HUES48 (cell line): ENCODE results near the gene CSNK1G1.
A peak's percentile ranks its signal among the peaks of the same experiment; 100 is the strongest.

Source experiments
- H3K27ac ChIP-seq: one replicate; pipeline ENCODE4 v1.7.0; 2013; ENCODE audit warnings: low read depth, low read length, inconsistent platforms
- H3K27me3 ChIP-seq: 2 replicates; pipeline ENCODE4 v1.6.1; 2013; ENCODE audit warnings: mild to moderate bottlenecking, low read length; ENCODE audit not compliant: control insufficient read depth, insufficient read depth
- H3K36me3 ChIP-seq: 2 replicates; pipeline ENCODE4 v1.6.1; 2013; ENCODE audit warnings: low read length; ENCODE audit not compliant: control insufficient read depth, insufficient read depth
- H3K4me1 ChIP-seq: 2 replicates; pipeline ENCODE4 v1.6.1; 2013; ENCODE audit warnings: mild to moderate bottlenecking, low read length; ENCODE audit not compliant: control insufficient read depth, insufficient read depth
- H3K4me3 ChIP-seq: 2 replicates; pipeline ENCODE4 v1.5.1; 2013; ENCODE audit warnings: mild to moderate bottlenecking, low read depth, low read length
- H3K9ac ChIP-seq: 2 replicates; pipeline ENCODE4 v1.6.1; 2013; ENCODE audit warnings: mild to moderate bottlenecking, low read depth, low read length, moderate library complexity
- H3K9me3 ChIP-seq: 2 replicates; pipeline ENCODE4 v1.6.1; 2013; ENCODE audit warnings: low read length; ENCODE audit not compliant: control insufficient read depth, insufficient read depth

Gene CSNK1G1

DNA sequence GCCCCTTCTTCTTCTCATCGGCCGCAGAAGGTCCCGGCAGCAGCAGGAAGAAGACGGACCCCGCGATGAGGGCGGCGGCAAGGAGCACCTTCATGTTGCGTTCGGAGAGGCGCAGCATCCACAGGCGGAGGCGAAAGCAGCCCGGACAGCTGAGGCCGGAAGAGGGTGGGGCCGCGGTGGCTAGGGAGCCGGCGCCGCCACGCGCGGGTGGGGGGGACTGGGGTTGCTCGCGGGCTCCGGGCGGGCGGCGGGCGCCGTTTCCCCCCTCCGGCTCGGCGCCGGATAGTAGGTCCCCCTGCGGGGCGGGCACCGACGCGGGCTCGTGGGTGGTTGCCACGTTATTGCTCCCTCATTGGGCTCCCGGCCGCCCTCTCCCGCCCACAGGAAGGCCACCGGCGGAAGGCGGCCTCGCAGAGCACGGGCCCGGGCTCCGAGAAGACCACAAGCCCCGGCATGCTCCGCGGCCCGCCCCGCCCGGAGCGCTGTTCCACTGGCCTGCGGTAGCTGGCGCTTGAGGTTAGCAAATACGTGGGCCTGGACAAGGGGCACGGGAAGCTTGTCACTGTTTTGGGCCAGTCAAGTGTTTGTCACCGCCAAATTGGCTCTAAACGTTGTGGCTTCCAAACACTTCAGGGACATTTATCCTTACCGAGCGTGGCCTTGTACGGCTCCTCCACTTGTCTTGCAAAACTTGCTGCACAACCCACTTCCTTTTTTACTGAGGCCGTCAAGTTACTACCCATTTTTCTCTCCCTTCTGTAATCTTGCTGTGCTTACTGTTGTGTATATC, 192.9 kb downstream of the CSNK1G1 start, which contains the start of gene PPIB:
PPIB (minus strand) TSS at position 154 of the 790 bp plus-strand sequence; CDS start at position 118, 36 bp downstream.
- Histone ChIP-seq H3K4me3 (peak within 1 kb of the TSS; percentile 89), H3K9me3 (no peaks in the 10 kb centered on the region), H3K27ac (peak within 1 kb of the TSS; percentile 86), H3K27me3 (no peaks in the 10 kb centered on the region), H3K9ac (peak within 1 kb of the TSS; percentile 86), H3K36me3 (peaks cover 29% of the 10 kb centered on the region), H3K4me1 (peaks cover 16% of the 10 kb centered on the region)

DNA sequence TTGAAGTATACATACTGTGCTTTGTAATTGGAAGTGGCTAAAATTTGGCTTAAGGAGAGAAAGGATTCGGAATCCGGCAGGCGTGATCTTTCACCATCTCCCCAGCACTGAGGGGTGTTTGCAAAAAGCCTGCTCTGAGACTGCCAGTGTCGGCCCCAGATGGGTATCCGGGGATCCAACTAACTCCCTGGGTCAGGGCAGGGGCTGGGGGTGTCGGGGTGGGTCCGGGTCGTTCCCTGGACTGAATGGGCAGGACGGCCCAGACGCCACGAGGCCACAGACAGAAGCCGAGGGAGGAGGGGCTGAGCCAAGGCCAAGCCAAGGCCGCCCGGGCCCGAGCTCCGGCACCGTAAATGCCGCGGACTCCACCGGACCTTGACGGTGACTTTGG, 193.5 kb downstream of the CSNK1G1 start:
- Histone ChIP-seq H3K4me3 (peak overlapping the region; percentile 89), H3K27ac (peak overlapping the region; percentile 86)

DNA sequence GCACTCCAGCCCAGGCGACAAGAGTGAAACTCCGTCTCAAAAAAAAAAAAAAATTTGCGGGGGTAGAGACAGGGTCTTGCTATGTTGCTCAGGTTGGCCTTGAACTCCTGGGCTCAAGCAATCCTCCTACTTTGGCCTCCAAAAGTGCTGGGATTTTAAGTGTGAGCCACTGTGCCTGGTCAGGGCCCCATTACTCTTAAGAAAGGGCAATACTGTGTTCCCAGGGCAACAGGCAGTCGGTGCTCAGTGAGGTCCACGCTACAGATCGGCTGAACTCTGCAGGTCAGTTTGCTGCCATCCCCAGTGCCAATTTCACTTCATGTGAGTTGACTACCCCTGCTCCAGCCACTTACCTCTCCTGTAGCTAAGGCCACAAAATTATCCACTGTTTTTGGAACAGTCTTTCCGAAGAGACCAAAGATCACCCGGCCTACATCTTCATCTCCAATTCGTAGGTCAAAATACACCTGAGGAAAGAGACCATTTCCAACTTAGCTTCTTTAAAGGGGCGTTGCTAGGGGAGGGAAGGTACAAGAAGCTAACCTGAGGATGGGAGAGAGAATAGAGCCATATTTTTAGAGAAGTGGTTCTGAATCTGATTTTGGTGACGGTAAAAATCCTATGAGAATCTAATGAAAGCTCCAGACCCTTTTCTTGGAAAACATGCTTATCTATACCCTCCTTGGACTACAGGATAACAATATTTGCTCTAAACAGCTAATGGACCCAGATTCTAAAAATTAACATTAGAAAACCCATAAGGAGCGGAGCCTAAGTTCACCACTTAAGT, 194.1 kb downstream of the CSNK1G1 start:
- Histone ChIP-seq H3K4me3 (peak overlapping the region; percentile 89), H3K9ac (peak overlapping the region; percentile 86), H3K27ac (peak overlapping the region; percentile 86), H3K27me3 (no peaks in the 10 kb centered on the region), H3K9me3 (no peaks in the 10 kb centered on the region), H3K4me1 (peaks cover 16% of the 10 kb centered on the region), H3K36me3 (peaks cover 40% of the 10 kb centered on the region)

More for the DNA sequence above, 193.5 kb downstream of the CSNK1G1 start:
- no peaks in the 10 kb centered on the region for H3K9me3 ChIP-seq
- peaks cover 16% of the 10 kb centered on the region for H3K4me1 ChIP-seq
- H3K27me3 ChIP-seq = no peaks in the 10 kb centered on the region
- H3K9ac ChIP-seq = peak overlapping the region; percentile 86
- H3K36me3 ChIP-seq = peaks cover 34% of the 10 kb centered on the region

DNA sequence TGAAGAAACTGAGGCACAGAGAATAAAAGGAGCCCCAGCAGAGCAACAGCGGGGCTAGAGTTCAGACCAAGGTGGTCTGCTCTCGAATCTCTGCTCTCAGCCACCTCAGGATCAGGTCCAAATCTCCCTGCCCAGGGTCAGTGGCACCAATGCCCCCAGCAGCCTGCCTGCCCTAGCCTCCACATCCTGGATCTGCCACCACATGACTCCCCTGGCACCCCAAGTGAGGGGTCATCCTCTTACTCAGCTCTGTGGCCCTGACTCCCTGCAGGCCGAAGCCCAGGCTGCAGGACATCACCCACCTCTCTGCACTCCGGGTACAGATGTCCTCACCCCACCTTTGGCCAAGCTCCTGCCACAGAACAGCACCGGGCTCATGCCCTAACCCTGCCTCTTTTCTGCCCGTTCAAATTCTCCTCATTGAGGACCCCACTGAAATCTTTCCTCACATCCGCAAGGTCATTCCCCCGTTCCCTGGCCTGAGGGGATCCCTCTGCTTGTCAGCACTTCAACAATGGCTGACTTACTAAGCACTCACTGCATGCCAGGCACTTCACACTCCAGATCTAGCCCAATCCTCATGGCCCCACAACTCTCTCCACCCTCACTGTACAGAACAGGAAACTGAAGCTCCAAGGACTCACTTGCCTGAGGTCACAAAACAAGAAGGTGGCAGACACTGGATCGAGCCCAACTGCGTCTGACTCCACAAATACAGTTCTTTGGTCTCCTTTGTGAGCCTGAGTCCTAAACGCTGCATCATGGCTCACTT, 197.4 kb downstream of the CSNK1G1 start:
- H3K36me3 ChIP-seq = peaks cover 68% of the 10 kb centered on the region
- H3K4me1 ChIP-seq = peaks cover 8% of the 10 kb centered on the region
- no peak overlapping the region for H3K4me3 ChIP-seq
- no peaks in the 10 kb centered on the region for H3K27me3 ChIP-seq
- H3K9ac ChIP-seq = no peak overlapping the region
- H3K27ac ChIP-seq = no peak overlapping the region
- no peaks in the 10 kb centered on the region for H3K9me3 ChIP-seq

DNA sequence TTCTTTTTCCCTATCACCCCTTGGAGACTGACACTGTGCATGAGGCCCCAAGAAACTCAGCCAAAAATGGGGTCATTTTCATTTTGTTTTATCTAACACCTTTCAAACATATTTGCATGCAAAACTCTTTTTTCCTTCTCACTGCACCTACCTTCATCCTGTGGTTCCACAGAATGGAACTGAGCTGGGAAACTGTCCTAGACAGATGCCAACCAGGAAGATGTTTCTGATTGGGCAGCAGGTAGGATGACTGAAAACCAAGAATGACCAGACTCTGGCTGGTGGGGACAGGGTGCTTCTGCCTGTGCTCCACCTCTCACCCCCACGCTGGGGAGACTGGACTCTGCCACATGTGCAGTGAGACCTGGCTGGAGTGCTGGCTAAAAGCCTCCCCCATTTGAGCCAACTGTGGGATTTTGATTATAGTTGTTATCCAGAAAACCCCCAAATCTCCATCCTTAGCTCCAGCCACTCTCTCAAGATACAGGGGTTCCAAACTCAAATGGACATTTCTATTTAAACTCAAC, 198.3 kb downstream of the CSNK1G1 start:
- Histone ChIP-seq H3K36me3 (peaks cover 68% of the 10 kb centered on the region), H3K9me3 (no peaks in the 10 kb centered on the region), H3K27ac (no peak overlapping the region), H3K4me1 (peaks cover 9% of the 10 kb centered on the region), H3K4me3 (no peak overlapping the region), H3K27me3 (peaks cover 5% of the 10 kb centered on the region), H3K9ac (no peak overlapping the region)

DNA sequence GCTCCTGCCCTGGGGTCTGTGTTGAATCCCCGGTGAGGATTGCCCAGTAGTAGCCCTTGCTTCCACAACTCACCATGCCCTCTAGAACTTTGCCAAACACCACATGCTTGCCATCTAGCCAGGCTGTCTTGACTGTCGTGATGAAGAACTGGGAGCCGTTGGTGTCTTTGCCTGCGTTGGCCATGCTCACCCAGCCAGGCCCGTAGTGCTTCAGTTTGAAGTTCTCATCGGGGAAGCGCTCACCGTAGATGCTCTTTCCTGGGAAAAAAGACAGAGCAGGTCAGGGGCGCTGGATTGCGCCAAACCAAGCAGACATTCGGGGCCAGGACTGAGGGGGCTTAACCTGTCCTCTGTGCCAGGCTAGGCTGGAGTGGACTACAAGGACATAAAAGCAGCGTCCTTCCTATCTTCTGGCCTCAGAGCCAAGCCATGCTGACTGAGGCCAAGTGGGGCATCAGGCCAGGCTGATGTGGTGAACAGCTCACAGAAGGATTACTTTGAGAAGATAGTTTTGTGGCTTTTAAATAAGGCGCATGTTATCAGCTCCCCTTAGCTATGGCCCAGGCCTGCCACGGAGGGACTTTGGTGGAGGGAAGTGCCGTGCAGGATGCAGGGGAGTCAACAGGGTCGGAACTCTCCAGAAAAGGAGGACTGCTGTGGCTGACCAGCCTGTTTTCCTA, 199.2 kb downstream of the CSNK1G1 start:
- H3K27me3 ChIP-seq = peaks cover 14% of the 10 kb centered on the region
- H3K4me1 ChIP-seq = peaks cover 8% of the 10 kb centered on the region
- H3K4me3 ChIP-seq = no peak overlapping the region
- H3K36me3 ChIP-seq = peaks cover 67% of the 10 kb centered on the region
- H3K9me3 ChIP-seq = no peaks in the 10 kb centered on the region
- H3K9ac ChIP-seq = no peak overlapping the region
- no peak overlapping the region for H3K27ac ChIP-seq

DNA sequence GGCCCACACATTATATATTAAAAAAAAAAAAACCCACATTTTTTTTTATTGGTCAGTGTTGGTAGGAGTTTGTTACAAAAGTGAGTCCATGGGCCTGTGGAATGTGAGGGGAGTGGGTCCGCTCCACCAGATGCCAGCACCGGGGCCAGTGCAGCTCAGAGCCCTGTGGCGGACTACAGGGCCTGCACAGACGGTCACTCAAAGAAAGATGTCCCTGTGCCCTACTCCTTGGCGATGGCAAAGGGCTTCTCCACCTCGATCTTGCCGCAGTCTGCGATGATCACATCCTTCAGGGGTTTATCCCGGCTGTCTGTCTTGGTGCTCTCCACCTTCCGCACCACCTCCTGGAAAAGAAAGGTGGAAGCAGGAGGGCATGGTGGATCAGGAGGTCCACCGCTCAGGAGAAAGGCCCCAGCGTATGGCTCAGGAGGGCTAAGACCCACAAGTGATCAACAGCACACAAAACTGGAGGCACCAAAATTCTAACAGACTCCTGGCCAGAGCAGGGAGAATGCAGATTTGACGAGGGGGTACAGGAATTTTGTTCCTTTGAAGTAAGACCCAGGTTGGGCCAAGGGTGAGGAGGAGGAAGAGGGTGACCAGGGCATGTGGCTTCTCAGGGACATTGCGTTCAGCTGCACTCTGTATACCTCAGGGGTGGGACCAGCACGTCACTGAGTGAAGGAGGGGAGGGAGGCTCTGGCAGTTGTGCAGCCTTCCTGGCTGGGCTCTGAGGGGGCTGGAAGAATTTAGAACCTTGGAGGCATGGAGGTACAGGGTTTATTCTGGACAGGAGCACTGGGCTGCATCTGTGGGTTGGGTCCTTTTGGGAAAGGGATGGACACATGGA, 199.9 kb downstream of the CSNK1G1 start:
- H3K36me3 ChIP-seq = peaks cover 63% of the 10 kb centered on the region
- peaks cover 16% of the 10 kb centered on the region for H3K27me3 ChIP-seq
- H3K4me3 ChIP-seq = no peak overlapping the region
- H3K27ac ChIP-seq = no peak overlapping the region
- H3K9ac ChIP-seq = no peak overlapping the region
- H3K9me3 ChIP-seq = no peaks in the 10 kb centered on the region
- peaks cover 7% of the 10 kb centered on the region for H3K4me1 ChIP-seq

DNA sequence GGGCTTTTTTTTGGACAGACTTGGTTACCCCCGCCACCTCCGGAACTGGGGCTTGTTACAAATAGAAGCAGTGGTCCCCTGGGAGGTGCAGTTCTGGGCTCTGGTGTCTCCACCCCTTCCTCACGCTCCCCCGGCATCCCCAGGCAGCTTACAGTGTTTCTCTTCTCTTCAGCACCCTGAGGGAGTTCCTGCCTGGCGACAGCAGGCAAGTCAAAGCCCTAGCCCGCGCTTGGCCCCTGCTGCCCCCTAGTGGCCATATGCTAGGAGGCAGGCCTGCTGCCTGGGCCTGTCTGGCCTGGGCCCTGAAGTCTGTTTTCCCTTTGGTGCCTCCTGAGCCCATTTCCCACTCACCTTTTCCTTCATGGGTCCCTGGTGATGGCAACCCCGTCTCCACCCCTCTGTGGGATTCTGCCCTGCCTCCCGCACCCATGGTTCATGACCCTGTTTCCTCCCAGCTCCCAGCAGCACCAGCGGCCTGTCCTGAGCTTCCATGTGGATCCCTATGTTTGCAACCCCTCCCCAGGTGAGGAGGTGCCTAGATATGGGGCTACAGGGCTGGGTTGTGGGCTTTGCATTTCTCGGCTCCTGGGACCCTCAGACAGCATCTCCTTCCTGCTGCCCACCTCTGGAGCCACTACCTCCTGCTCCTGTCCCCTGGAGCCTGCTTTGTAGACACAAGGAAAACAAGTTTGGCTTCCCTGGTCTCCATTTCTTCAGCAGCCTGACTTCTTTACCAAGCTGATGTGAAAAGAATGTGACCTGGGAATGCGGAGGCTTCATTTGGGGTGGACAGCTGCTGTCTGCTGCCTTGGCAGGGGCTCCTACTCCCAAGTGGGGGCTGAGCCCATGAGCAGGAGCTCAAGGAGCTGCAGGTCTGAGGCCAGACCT, 202.2 kb downstream of the CSNK1G1 start:
- peaks cover 9% of the 10 kb centered on the region for H3K4me1 ChIP-seq
- H3K9me3 ChIP-seq = no peaks in the 10 kb centered on the region
- no peak overlapping the region for H3K9ac ChIP-seq
- 0 out of 2 replicates have a peak overlapping the region, but pooled peaks have one; percentile 24 for H3K4me3 ChIP-seq
- H3K27ac ChIP-seq = peak overlapping the region; percentile 36
- peaks cover 18% of the 10 kb centered on the region for H3K27me3 ChIP-seq
- peaks cover 46% of the 10 kb centered on the region for H3K36me3 ChIP-seq
